22Rv1 (cell line): Measurements from ENCODE around the gene PRPSAP2.
"Not testable (repeated sequence)": the region's sequence is repeated elsewhere in the genome, so short reads cannot be mapped to it uniquely, and the experiment has no call there.

ENCODE experiments used
- H3K27ac ChIP-seq: fragments of 450-650 bp; 2 replicates; pipeline ENCODE4 v1.5.1; 2017
- ZFX ChIP-seq: fragments of 450-650 bp; IDR thresholded peaks from 2 replicates; pipeline ENCODE4 v1.6.1; 2017; ENCODE audit warnings: antibody characterized with exemption, borderline replicate concordance
- TF ChIP-seq, protein P1 (sequence below): fragments of 450-650 bp; IDR thresholded peaks from 2 replicates; pipeline ENCODE4 v1.5.1; 2017; ENCODE audit warnings: mild to moderate bottlenecking

Gene PRPSAP2

DNA sequence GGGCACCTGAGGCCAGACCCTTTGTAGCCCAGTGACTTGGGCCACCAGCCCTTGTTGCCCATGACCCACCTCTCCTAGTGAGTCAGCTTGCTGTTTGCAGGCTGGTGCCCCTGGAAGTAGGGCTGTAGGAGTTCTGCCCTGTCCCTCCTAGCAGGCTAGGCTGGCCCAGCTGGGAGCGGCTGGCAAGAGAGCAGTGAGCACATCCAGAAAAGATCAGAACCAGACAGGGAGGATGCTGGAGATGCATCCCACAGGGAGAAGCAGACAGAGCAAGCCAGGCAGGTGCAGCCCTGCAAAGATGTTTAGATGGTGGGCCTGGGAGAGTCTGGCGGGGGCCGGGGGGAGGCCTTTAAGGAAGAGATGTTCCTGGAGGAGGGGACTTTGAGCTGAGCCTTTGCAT, 96.4 kb downstream of the PRPSAP2 start:
- H3K27ac ChIP-seq: no peak overlapping the region
- TF ChIP-seq, protein P1, sequence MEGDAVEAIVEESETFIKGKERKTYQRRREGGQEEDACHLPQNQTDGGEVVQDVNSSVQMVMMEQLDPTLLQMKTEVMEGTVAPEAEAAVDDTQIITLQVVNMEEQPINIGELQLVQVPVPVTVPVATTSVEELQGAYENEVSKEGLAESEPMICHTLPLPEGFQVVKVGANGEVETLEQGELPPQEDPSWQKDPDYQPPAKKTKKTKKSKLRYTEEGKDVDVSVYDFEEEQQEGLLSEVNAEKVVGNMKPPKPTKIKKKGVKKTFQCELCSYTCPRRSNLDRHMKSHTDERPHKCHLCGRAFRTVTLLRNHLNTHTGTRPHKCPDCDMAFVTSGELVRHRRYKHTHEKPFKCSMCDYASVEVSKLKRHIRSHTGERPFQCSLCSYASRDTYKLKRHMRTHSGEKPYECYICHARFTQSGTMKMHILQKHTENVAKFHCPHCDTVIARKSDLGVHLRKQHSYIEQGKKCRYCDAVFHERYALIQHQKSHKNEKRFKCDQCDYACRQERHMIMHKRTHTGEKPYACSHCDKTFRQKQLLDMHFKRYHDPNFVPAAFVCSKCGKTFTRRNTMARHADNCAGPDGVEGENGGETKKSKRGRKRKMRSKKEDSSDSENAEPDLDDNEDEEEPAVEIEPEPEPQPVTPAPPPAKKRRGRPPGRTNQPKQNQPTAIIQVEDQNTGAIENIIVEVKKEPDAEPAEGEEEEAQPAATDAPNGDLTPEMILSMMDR: no peak
- no peak for TF ChIP-seq ZFX

DNA sequence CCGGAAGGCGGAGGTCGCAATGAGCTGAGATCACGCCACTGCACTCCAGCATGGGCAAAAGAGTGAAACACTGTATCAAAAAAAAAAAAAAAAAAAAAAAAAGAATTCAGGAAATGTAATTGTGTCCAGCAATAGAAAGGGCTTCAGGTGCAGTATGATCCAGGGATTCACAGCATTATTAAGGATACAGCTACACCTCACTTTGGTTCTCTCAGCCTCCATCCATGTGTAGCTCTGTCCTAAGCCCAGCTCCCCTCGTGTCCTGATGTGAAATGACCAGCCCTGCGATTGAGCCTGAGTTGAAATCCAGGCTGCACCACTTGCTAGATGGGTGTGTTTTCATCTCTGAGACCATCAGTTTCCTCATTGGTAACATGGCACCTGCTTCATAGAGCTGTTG, 97.1 kb downstream of the PRPSAP2 start:
- TF ChIP-seq ZFX: no peak
- TF ChIP-seq, protein P1: no peak
- no peak overlapping the region for H3K27ac ChIP-seq

DNA sequence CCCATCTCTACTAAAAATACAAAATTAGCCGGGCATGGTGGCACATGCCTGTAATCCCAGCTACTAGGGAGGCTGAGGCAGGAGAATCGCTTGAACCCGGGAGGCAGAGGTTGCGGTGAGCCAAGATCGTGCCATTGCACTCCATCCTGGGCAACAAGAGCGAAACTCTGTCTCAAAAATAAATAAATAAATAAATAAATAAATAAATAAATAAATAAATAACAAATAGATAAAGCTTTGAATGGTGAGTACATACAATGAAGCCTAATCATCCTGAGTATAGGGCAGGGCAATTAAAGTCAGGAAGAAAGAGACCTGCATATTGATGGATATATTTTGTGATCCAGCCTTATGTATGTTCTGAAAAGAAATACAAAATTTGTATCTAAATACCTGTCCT, 98.1 kb downstream of the PRPSAP2 start:
- H3K27ac ChIP-seq: not testable (repeated sequence)

DNA sequence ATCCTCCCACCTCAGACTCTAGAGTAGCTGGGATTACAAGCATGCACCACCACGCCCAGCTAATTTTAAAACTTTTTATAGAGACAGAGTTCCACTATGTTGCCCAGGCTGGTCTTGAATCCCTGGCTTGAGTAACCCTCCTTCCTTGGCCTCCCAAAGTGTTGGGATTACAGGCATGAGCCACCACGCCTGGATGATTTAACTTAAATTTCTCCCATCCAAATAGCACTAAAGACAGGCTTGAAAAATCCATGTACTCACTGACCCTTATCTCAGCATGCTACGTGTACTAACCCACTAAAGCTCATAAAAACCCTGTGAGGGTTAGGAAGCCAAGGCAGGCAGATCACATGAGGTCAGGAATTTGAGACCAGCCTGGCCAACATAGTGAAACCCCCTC, 98.7 kb downstream of the PRPSAP2 start:
- H3K27ac ChIP-seq: no peak overlapping the region
- TF ChIP-seq, protein P1: no peak
- TF ChIP-seq ZFX: no peak

DNA sequence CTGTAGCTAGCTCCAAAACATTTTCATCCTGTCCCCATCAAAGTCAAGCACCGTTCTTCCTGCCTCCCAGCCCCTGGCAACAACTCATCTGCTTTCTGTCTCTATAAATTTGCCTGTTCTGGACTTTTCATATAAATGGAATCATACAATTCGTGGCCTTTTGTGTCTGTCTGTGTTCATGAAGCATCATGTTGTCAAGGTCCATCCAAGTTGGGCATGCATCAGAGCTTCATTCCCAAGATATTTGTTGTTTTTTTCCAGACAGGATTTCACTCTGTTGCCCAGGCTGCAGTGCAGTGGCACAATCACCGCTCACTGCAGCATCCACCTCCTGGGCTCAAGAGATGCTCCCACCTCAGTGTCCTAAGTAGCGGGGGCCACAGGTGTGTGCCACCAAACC, 99.9 kb downstream of the PRPSAP2 start:
- no peak for TF ChIP-seq ZFX
- TF ChIP-seq, protein P1: no peak
- no peak overlapping the region for H3K27ac ChIP-seq

DNA sequence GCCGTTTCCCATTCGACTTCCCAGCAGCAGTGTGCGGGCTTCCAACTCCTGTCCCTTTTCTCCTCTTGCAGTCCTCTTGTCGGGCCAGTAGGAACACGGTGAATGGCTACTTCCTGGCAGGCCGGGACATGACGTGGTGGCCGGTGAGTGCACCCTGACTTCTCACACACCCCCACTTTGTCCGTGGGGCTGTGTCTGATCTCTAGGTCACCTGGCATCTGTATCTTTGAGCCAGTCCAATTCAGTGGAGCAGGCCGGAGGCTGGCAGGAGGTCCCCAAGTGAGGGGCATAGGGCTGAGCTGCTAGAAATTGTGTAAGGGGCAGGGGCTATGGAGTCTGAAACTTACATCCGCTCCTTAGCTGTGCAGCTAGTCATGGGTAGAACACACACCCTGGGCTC, 100.7 kb downstream of the PRPSAP2 start:
- no peak overlapping the region for H3K27ac ChIP-seq
- TF ChIP-seq, protein P1: no peak
- no peak for TF ChIP-seq ZFX

DNA sequence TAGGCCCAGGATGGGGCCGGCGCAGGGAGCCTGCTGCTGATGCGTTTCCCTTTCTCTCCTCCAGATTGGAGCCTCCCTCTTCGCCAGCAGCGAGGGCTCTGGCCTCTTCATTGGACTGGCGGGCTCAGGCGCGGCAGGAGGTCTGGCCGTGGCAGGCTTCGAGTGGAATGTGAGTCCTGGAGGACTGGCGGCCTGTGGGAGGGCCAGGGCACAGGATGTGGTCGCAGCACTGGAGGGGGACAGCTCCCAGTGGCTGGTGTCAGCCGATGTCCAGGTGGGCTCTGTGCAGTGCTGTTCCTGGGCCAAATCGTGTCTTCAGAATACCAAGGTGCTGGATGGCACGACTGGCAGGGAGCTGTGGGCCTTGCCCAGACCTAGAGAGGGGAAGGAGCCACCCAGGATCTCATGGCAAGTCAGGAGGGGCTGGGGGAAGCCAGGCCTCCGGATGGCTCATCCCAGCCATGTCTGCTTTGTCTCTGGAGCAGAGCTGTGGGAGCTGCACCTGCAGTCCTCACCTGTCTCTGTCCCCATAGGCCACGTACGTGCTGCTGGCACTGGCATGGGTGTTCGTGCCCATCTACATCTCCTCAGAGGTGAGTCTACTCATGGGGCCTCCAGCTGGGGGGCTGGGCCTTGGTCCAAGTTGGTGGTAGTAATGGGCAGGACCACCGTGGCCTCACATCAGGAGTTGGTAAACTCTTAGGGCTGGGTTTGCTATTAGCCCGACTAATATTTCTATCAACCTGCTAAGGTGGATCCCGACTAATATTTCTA, 101.3 kb downstream of the PRPSAP2 start:
- no peak overlapping the region for H3K27ac ChIP-seq

More for the DNA sequence above, 101.3 kb downstream of the PRPSAP2 start:
- TF ChIP-seq, protein P1: no peak
- no peak for TF ChIP-seq ZFX
